Activated T-cell treated with anti-CD3 and anti-CD28 coated beads for 24 hours (primary cell): Measurements from ENCODE around the gene PRICKLE2.

Experiments
- DNase-seq: peaks from one replicate; pipeline ENCODE4 v3.0.0-alpha.2; 2020; ENCODE audit warnings: low read depth

PRICKLE2 gene

DNA sequence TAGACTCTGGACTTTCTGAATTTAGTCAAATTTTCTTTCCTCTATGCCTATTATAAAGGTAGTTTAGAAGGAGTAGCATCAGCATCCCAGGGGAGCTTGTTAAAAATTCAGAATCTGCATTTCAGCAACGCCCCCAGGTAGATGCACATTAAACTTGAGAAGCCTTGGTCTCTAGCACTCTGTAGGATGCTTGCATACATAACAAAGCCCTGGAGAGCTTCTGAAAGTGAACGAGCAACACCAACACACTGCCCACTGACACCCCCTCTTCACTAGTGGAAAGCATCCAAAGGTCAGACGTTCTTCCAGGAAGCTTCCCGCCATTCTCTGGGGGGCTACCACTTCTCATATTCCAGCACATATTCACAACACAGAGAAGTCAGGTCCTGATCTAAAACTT lies 6.5 kb downstream of the PRICKLE2 start:
- no peak for DNase-seq

DNA sequence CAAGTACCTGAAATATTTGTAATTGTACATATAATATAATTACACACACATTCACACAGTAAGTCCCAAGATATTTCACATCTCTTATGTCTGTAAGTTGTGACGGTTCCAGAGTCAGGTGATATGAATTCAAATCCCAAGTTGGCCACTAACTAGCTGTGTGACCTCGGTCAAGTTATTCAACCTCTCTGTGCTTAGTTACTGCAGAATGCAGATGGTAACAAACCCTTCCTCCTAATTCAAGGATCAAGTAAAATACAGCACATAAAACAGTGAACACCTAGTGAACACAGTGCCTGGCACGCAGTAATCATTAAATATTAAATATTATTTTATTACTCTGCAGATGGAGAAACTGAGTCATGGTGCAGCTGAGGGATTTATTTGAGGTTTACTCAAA lies 6.9 kb downstream of the PRICKLE2 start:
- DNase-seq, result no peak

DNA sequence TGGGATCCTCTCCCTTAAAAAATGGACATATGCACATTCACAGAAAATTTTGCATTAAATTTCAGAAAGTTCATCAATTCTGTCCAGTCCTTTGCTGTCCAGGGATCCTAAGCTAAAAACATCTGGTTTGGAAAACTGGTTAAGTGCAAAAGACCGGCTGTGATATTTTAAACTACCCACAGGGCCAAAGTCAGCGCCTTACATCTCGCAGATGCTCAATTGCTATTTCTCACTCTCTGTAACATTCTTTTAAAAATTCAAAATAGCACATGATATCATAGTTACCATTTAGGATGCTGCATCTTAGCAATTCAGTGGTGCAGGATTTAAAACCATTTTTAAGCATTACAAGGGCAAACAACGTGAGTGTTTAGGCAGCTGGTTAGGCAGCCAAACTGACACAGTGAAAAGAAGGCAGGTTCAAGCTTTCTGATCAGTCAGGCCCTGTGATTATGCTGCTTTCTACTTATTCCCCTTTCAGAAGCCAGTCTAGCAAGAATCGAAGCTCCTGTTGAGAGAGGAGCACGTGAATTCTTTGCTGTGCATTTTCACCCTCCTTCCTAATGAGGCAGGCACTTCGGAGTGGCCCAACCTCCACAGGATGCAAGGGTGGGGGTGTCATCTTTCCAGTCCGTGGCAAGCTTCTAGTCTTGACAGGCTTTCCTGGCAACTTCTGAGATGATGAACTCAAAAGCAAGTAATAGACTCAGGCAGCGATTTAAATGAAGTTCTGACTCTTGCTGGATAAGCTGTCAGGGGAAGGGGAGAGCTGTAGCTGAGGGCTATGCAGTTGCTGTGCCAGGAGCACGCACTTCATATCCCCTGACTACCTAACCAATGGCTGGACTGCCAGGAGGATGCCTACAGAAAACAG lies 8.8 kb downstream of the PRICKLE2 start:
- DNase-seq, result no peak

DNA sequence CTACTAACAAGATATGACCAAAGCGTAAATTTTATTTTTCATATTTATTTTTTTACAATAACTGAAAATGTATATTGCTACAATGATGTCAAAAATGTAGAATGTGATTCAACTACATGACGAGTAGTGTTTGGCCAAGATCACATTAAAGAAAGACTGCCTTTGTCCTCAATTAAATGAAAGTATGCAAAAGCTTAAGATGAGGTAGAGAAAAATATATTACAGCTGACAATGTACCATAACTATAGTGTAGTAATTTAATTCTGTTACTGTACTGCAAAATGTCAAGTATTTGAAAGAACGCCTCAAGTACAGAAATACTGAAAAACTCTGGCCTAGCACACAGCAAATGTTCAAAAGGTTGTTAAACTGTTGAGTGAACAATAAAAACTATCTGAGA lies 9.7 kb downstream of the PRICKLE2 start:
- no peak for DNase-seq

DNA sequence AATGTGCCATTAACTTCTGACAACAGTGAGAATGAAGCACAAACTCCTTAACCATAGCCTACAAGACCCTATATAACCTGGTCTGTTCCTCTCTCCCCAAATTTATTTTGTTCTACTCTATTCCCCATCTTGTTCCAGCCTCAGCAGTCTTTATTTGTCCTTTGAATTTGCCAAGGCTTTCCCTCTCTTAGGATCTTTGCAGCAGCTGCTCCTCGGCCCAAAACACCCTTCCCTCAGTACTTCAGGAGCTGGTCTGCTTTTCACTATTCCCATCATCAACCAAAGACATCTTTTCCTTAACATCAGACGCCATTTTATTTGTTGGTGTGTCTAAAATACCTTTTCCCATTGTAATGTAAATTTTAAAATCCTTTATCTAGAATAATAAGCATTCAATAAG lies 10.2 kb downstream of the PRICKLE2 start:
- no peak for DNase-seq

DNA sequence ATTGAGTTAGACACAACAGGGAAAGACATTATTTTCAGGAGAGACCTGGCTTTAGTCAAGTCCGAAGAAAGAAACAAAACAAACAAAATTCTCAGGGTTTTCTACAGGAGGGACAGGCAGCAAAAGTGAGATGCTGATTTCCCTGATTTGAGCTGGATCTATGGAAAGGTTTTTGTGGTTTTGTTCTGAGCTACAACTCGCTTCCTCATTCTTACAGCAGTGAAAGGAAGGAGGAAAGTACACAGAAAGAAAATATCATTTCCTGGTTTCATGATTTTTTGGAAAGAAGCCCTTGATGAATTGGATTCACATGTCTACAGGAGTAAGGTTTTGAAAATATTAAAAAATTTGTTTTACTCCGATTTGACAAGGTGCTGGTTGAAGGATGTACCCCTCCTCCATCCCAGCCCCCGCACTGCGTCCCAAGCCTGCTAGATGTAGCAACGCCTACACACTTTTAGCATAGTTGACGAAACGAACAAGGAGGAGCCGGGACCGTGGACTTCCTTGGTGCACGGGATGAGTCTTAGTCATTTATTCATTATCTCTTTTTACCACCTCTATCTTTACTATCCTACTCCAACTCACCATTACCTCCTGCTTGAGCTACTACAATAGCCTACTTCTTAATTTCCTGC lies 10.8 kb downstream of the PRICKLE2 start:
- no peak for DNase-seq

DNA sequence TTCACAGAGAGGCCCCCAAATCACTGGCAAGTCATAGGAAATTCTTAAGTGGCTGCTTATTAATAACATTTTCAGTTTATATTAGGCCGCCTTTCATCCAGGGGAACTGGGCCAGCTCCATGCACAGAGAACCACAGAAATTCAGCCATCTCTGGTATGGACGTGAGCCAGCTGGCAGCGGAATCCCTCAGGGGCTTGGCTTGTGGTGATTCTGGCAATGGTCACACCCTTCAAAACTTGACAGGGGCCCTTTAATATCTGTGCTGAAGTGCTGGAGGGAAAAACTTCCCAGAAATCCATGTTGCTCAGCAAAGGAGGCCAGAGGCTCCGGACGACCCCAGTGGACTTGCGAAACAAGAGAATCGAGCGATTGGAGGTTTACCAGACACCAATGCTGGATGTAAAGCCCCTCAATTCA lies 11.3 kb downstream of the PRICKLE2 start:
- DNase-seq, result no peak

DNA sequence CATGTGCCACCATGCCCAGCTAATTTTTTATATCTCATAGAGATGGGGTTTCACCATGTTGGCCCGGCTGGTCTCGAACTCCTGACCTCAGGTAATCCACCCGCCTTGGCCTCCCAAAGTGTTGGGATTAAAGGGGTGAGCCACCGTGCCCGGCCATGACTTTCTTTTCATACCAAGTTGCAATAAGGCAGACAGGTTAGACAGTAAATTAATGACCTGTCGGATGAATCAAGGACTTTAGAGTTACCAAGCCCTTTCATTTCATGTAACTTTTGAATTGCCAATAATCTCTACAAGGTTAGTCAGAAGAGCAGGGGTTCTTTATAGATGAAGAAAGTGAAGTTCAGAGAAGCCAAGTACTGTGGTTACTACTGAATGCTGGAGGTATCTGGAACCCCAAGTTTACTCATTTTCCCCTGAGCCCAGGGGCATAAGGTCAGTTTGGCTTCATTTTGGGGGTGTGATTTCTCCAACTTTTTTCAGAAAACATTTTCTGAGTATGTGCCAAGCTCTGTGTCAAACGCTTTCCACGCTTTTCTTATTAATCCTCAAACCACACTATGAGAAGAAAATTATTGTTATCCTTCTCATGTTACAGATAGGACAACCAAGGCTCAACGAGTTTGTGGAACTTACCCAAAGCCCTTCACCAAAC lies 11.9 kb downstream of the PRICKLE2 start:
- no peak for DNase-seq

DNA sequence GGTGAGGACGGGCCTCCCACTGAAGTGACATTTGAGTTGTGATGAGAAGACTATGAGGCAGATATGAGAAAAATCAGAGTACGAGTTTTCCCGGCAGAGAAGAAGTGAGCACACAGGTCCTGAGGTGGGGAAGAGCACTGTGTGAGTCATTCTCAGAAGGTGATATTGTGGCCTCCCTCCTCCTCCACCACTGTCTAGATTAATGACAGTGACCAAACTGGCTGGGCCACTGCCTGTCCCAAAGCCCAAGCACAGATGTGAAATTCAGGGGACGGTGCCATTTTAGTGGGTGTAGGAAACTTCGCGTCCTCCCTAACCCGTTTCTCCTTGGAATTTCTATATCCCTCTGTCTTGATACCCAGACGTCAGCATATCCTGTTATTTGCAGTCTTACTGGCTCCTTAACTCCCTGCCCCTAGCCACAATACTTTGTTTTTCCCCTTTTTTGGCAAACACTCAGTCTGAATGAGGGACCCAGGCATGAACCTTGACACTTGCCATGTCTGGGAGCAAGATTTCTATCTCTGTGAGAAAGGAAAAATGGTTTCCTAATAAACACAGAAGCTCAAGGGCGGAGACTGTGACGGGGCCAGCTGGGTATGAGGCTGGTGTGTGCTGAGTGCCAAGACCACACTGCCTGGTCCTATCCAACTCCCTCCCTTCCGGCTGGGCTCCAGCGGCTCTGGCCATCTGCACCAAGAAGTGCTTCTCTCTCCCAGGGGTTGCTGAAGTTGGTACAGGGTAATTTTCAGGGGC lies 15.2 kb downstream of the PRICKLE2 start:
- no peak for DNase-seq

DNA sequence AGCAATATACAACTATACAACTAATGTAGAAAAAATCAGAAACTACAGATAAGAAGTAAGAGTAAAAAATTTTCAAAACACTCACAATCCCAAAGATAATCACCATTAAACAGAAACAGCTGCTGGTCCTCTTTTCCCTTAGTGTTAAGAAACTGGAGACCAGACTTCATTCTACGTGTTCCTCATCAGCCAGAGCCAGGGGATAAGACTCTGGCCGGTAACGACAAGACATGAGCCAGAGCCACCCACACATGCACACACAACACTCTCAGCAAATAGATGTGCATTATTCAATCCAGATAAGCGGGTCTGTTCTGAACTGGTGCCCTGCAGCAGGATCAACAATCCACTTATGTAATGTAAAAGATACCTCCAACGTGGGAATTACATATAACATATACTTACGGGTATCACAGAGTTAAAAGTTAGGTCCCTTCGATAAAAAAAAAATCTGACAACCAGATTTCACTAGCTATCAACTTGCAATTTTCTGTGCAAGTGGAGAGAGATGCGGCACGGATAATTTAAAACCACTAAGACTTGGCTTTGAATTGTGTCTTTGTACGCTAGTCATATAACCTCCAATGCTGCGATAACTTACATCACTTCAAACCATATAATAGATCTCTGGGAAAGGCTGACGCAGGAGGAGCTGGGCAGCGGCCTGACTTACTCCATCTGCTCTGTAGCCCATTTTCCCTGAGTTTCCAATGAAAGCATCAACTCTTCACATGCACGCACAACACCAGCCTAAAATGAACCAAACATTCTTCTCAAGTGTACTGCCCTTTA lies 17.8 kb downstream of the PRICKLE2 start:
- no peak for DNase-seq

DNA sequence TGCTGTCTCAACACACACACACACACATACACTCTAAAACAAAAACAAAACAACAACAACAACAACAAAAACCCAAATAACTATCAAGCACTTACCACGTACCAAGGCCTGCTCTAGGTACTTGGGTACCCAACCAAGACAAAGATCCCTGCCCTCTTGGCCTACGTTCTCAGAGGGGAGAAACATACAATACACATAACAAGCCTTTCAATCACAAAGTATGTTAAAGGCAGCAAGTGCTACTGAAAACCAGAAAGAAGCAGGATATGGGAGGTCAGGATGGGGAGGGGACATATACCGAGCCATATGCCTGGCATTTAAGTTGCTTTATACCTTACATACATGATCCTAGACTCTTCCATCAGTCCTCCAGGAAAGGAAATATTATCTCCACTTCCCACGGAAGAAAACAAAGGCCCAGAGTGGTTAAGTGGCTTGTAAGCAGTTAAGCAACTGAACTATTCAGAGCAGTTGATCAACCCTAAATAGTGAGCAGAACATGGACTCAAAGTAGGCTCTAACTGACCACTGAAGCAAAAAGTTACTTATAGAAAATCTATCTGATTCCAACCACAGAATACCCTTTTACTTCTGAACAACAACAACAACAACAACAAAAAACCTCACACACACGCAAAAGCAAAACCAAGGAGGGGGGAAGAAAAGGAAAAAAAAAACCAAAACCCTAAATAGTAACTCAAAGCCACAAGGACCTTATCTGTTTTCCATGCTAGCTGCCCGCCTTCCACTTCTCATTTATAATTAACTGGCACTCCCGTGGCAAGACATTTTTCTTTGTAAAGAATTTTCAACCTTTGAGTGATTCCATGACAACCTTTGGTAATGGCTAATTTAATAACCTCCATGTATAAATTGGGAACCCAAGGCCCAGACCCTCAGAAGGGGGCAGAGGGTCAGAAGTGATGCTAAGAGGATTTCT lies 21.0 kb downstream of the PRICKLE2 start:
- no peak for DNase-seq

DNA sequence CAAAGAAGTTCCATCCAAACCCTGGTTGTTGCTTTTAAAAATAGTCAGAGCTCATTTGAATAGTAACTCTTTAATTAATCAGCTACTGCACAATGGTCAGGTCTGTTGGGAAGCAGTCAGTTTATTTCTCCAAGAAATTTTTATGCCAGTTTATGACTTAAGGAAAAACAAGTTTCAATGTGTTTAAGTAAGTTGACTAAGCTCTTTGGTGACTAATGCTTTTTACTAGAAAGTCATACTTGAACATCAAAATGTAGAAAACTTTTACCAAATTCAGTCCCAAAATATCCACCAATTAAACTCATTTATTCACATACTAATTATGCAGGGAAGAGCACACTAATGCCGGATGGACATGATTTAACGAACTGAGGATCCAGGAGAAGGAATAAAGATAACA lies 22.1 kb downstream of the PRICKLE2 start:
- DNase-seq, result no peak

DNA sequence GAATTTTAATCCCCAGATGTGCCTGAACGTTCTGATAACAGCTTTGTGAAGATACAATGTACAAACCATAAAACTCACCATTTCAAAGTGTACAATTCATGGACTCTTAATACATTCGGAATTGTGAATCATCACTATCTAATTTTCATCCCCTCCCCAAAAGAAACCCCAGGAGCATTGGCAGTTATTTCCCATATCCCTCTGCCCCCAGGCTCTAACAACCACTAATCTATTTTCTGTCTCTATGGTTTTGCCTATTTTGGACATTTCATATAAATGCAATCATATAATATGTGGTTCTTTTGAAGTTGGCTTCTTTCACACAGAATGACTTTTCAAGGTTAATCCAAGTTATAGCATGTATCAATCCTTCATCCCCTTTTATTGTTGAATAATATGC lies 25.3 kb downstream of the PRICKLE2 start:
- DNase-seq, result no peak

DNA sequence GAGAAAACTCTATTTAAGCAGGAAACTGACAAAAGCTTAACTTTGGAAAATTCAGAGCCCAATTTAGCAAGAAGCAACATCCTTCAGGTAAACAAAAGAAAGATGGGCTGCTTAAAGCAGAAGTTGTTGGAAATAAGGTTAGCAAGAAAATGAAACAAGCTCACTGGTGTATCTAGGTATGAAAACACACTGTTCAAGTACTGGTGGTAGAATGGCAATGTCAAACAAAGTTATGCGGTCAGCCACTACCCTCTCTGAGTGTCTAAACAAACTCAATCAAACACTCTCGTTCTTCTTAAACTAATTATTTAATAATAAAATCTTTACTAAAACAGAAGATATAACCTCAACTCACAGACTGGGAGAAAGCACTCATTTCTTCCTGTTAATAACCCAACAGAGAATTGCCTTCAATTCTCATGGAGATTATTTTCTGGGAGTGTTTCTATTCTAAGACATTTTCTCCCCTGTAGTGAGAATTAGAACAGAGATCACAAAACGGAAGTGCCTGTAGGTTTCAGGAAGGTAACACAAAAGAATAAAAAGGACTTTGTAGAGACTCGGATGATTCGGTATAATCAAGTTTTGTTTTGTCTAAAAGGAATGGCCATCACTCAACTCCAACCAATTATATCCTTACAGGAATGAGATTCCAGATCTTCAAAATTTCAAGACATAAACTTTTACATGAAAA lies 28.9 kb downstream of the PRICKLE2 start:
- no peak for DNase-seq

DNA sequence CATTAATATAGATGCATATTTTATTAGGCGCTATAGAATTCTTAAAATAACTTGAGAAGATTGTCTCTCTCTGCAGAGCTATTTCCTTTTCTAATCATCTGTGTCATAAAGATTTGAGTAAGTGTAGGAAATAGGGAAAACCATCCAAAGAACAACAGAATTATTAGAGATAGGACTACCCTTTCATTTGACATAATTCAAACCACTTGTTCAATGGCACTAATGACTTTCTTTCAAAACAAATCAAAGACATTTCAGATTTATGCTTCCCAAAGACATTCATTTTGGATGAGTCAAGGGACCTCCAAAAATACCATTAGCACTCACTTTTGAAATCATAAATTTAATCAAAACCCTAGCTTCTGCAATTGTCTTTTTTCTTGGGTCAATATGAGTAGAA lies 29.5 kb downstream of the PRICKLE2 start:
- DNase-seq, result no peak

DNA sequence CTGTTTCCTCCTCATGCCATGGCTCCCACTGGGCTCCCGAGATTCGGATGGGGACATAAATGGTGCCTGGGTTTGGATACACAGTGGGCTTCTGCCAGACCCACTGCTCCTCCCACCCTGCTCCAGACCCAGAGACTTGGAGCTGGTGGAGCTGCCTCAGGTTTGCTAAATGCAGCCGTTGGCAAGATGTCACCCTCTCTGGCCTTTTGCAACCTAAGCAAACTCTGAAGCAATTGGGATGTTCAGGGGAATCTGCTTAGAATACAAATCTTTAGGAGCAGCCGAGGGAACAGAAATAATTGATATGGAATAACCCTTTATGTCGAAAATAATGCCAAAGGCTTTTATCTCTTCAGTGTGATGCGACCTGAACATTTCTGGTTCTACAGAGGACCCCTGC lies 33.4 kb downstream of the PRICKLE2 start:
- DNase-seq, result no peak

DNA sequence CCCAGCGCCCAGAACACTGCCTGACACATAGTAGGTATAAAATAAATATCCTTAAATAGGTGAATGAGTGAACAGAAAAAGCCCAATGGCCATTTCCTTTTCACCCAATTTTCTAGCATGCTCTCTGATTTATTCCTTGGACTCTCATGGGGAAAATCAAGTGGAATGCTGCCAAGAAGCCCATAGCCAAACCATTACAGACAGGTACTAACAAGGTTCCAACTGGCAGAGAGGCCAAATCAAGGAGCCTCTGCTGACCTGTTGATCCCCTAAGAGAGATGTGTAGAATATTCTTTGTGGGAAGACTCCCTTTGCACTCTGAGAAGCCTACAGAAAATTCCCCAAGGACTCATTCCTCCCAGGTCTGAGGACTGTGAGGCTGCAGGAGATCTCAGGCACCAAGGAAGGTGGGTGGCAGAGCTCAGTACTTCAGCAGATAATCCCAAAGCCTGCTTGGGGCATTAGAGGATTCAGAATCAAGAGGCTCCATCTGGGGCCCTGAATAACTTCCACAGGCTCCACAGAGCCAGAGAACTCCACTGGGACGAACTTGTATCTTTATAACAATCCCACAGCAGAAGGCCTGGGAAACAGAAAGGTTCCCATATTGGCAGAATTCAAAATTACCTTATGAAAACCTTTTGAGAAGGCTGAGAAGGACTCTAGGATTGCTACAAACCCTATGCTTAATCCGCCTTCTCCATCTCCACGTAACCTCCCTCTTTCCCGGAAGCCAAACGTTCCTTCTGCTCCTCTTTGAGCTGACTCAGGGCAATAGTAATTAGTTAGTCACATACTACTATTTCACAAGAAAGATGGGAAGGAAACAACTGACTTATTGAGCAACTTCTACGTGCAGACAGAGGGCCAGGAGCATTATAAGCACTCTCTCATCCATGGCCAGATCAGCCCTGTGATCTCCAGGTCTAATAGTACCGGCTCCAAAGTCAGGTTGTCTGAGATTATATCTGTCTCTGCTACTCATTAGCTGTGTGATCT lies 34.5 kb downstream of the PRICKLE2 start:
- DNase-seq, result no peak

DNA sequence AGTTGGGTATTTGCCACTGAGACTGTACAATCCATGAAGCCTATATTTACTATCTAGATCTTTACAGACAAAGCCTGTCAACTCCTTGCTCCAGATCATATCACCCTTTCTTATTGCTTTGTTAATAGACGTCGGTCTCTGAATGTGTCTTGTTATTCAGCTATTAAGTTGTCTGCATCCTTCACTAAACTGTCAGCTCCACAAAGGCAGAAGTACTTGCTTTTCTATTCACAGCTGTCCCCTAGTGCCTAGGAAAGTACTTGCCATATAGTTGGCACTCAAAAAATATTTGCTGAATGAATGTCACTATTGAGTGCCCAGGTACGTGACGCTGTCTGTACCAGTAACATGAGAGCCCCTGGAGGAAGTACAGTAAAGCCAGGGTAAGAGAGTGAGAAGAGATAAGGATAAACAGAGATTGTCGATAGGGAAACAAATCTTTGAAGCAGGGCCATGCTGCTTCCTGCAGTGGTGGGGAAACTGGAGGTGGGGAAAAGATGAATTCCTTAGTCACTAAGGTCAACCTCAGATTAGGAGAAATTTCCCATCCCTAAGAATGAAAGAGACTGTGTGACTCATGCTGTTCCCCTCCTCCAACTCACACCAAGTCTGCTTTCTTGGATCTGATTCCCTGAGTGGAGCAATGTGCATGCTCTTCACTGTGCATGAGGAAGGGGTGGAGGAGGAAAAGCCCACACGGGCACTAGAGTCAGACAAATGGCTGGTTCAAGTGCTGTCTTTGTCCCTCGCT lies 36.3 kb downstream of the PRICKLE2 start:
- no peak for DNase-seq
